ENCODE data around the gene DPYSL4. TPM values are rescaled to one million over a fixed set of nuclear protein-coding genes. Genes with fewer than 3 reads are reported as not detected.
A peak's percentile ranks its signal among the peaks of the same experiment; 100 is the strongest.

DPYSL4 gene
- polyA plus RNA-seq, 5 donors = 8.0 to 13.5 (median 12.4) TPM

- no peak for DNase-seq
Measured at GRCh38 chr10:132175907-132176581, 10.7 kb upstream of the DPYSL4 start.

GRCh38 chr10:132176623-132177500, 9.9 kb upstream of the DPYSL4 start:
- no peak for DNase-seq

- no peak for DNase-seq
Measured at GRCh38 chr10:132178046-132178445, 8.7 kb upstream of the DPYSL4 start.

GRCh38 chr10:132178672-132179545, 7.8 kb upstream of the DPYSL4 start:
- DNase-seq = no peak

GRCh38 chr10:132179551-132180392, 7.0 kb upstream of the DPYSL4 start:
- DNase-seq = no peak

GRCh38 chr10:132180736-132181135, 6.0 kb upstream of the DPYSL4 start:
- DNase-seq = no peak

GRCh38 chr10:132181691-132182425, 4.9 kb upstream of the DPYSL4 start:
- DNase-seq = no peak

GRCh38 chr10:132182591-132182990, 4.2 kb upstream of the DPYSL4 start:
- no peak for DNase-seq

- no peak for DNase-seq
Measured at GRCh38 chr10:132183046-132183445, 3.7 kb upstream of the DPYSL4 start.

- DNase-seq = no peak
Measured at GRCh38 chr10:132184816-132185593, 1.7 kb upstream of the DPYSL4 start.

GRCh38 chr10:132185601-132186487, 904 bp upstream of the DPYSL4 start:
- DNase-seq = peak; percentile 26 to 33

- no peak for DNase-seq
Measured at GRCh38 chr10:132187430-132188138, 836 bp downstream of the DPYSL4 start.

- DNase-seq = no peak
Measured at GRCh38 chr10:132188331-132188730, 1.6 kb downstream of the DPYSL4 start.

- DNase-seq = no peak
Measured at GRCh38 chr10:132189016-132189415, 2.3 kb downstream of the DPYSL4 start.

GRCh38 chr10:132189810-132190422, 3.2 kb downstream of the DPYSL4 start:
- no peak for DNase-seq

- DNase-seq = no peak
Measured at GRCh38 chr10:132192076-132192975, 5.6 kb downstream of the DPYSL4 start.
